22Rv1 (cell line): ENCODE data around the gene GPHN.

Experiments
- CTCF ChIP-seq: fragments of 450-650 bp; IDR thresholded peaks from 2 replicates; pipeline ENCODE4 v1.5.1; 2017; ENCODE audit warnings: mild to moderate bottlenecking
- ZFX ChIP-seq: fragments of 450-650 bp; IDR thresholded peaks from 2 replicates; pipeline ENCODE4 v1.6.1; 2017; ENCODE audit warnings: antibody characterized with exemption, borderline replicate concordance

GRCh38 chr14:66850258-66850888 is 342.4 kb downstream of the GPHN start:
- TF ChIP-seq CTCF = no peak
- no peak for TF ChIP-seq ZFX
